ENCODE data around the gene PAPOLA. TPM values are rescaled to one million over a fixed set of nuclear protein-coding genes. Genes with fewer than 3 reads are reported as not detected.

The PAPOLA gene
- total RNA-seq, 6 experiments from 2014 or later, result 68.0 to 102 (median 88.1) TPM

DNA sequence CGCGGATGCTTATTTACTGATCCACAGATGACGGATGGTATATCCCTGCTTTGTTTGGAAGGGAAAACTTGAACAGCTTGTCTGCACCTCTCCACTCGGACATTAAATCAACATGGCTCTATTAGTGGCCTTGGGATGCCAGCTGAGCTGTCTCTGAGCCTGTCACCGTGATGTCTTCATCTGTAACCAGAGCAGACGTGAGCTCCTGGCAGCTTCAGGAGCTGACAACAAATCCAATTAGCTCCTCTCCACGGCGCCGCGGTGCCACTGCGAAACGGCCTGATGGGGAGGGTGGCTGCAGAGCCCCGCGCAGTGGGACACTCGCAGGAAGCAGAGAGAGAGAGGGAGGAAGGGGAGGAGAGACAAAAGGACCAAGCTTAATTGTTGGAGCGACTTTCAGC lies 112.3 kb downstream of the PAPOLA start:
- TF ChIP-seq, protein P1, sequence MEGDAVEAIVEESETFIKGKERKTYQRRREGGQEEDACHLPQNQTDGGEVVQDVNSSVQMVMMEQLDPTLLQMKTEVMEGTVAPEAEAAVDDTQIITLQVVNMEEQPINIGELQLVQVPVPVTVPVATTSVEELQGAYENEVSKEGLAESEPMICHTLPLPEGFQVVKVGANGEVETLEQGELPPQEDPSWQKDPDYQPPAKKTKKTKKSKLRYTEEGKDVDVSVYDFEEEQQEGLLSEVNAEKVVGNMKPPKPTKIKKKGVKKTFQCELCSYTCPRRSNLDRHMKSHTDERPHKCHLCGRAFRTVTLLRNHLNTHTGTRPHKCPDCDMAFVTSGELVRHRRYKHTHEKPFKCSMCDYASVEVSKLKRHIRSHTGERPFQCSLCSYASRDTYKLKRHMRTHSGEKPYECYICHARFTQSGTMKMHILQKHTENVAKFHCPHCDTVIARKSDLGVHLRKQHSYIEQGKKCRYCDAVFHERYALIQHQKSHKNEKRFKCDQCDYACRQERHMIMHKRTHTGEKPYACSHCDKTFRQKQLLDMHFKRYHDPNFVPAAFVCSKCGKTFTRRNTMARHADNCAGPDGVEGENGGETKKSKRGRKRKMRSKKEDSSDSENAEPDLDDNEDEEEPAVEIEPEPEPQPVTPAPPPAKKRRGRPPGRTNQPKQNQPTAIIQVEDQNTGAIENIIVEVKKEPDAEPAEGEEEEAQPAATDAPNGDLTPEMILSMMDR (IDR thresholded peaks at IDR 0.05), result no peak
- no peak for TF ChIP-seq POLR2A (IDR thresholded peaks at IDR 0.05)
- Histone ChIP-seq H3K4me3 (no peak overlapping the region), H3K9me3 (no peaks in the 10 kb centered on the region), H3K4me1 (no peaks in the 10 kb centered on the region), H3K36me3 (no peaks in the 10 kb centered on the region), H3K27me3 (no peaks in the 10 kb centered on the region), H3K27ac (no peak overlapping the region)
- DNase-seq (no peak), ATAC-seq (no peak)
- intact Hi-C loops (cut with DNase I), result no loop called here
- WGBS (ENCODE audit: insufficient coverage, low coverage, low lambda C conversion rate, missing lambda C conversion rate), result 59% methylated on average over 13 of the region's 16 CpGs

DNA sequence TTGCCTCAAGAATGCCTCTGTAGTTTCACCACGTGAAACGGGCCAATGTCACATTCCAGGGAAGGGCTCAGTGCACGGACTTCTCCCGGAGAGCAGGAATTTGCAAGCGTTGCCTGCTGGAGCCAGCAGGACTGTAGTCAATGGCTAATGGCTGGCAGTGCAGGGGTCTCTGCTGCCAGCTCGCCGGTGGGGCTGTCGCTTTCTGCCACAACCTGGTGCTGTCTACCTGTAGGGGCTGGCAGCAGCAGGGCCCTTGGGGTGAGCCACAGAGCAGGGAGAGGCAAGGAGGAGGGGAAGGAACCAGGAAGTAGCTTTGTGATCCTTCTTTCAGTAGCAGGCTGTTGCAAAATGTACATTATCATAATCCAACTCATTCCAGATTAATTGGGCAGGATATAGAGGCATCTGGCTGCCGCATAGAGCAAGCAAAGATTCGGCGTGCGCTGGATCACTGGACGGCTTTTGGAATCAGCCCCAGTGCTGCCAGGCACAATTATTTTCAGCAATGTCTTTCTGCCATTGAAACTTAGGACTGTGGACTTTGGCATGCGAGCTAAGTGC lies 114.1 kb downstream of the PAPOLA start:
- Histone ChIP-seq H3K36me3 (no peaks in the 10 kb centered on the region), H3K9me3 (no peaks in the 10 kb centered on the region)
- TF ChIP-seq, protein P1 (IDR thresholded peaks at IDR 0.05), result no peak
- no peak for TF ChIP-seq POLR2A (IDR thresholded peaks at IDR 0.05)

More for the DNA sequence above, 114.1 kb downstream of the PAPOLA start:
- ATAC-seq (no peak), DNase-seq (no peak)
- H3K27me3 ChIP-seq, result no peaks in the 10 kb centered on the region
- intact Hi-C loops (cut with DNase I), result no loop called here
- no peaks in the 10 kb centered on the region for H3K4me1 ChIP-seq
- no peak overlapping the region for H3K27ac ChIP-seq
- H3K4me3 ChIP-seq, result no peak overlapping the region
- 68% methylated on average over 11 of the region's 14 CpGs for WGBS (ENCODE audit: insufficient coverage, low coverage, low lambda C conversion rate, missing lambda C conversion rate)

Other genes starting within 250 kb of the PAPOLA start
- under 1 TPM in 1 of 6 experiments, not detected in 5; 0.31 TPM for gene BDKRB1, start 246.2 kb upstream of the PAPOLA start, total RNA-seq
- gene ATG2B, start 139.0 kb upstream of the PAPOLA start, total RNA-seq, result 10 to 100 TPM; 13.9 to 24.4 (median 16.3) TPM
- gene GSKIP, start 138.9 kb upstream of the PAPOLA start, total RNA-seq, result 10 to 100 TPM in 5 of 6 experiments, 1 to 10 TPM in 1; 7.4 to 25.2 (median 15.5) TPM
- 1 to 10 TPM in 2 of 6 experiments, under 1 TPM in 4; 0.31 to 1.9 (median 0.85) TPM for gene AK7, start 110.3 kb upstream of the PAPOLA start, total RNA-seq